Activated T-helper 1 cell treated with Interleukin-2 at 50 U/mL for 16 hours (primary cell): Measurements from ENCODE around the gene PITRM1.
"Not testable (repeated sequence)": the region's sequence is repeated elsewhere in the genome, so short reads cannot be mapped to it uniquely, and the experiment has no call there.

Experiments used
- DNase-seq: peaks from one replicate; pipeline ENCODE4 v3.0.0-alpha.2; 2020; ENCODE audit warnings: low read depth

Gene PITRM1, protein sequence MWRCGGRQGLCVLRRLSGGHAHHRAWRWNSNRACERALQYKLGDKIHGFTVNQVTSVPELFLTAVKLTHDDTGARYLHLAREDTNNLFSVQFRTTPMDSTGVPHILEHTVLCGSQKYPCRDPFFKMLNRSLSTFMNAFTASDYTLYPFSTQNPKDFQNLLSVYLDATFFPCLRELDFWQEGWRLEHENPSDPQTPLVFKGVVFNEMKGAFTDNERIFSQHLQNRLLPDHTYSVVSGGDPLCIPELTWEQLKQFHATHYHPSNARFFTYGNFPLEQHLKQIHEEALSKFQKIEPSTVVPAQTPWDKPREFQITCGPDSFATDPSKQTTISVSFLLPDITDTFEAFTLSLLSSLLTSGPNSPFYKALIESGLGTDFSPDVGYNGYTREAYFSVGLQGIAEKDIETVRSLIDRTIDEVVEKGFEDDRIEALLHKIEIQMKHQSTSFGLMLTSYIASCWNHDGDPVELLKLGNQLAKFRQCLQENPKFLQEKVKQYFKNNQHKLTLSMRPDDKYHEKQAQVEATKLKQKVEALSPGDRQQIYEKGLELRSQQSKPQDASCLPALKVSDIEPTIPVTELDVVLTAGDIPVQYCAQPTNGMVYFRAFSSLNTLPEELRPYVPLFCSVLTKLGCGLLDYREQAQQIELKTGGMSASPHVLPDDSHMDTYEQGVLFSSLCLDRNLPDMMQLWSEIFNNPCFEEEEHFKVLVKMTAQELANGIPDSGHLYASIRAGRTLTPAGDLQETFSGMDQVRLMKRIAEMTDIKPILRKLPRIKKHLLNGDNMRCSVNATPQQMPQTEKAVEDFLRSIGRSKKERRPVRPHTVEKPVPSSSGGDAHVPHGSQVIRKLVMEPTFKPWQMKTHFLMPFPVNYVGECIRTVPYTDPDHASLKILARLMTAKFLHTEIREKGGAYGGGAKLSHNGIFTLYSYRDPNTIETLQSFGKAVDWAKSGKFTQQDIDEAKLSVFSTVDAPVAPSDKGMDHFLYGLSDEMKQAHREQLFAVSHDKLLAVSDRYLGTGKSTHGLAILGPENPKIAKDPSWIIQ

DNA sequence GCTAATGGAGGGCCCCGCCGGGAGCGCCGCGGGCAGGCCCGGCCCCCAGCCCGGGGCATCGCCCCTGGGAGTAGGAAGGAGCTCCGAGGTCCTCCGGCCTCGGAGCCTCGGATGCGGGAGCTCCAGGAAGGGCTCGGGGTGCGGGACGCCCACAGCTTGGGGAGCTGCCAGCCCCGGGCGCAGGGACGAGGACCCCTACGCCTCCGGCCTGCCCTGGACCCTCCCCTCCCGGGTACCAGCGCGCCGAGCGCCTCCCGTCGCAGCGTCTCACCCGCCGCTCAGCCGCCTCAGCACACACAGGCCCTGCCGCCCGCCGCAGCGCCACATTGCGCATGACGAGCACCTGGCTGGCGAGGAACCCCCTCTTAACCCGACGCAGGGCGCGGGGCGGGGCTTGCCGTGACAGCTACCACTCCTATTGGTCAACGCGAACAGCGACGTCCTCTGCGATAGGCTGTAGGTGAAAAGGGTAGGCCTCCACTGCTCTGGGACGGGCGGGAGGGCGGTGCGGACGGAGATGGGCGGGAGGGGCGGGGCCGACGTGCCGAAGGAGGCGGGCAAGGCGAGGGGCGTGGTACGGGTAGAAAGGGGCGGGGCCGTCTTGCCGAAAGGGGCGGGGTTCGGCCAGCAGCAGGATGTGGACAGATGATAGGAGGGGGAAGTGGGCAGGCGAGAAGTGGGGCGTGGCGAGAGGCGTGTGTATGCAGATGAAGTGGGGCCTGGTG is at the start of gene PITRM1:
Gene PITRM1, minus strand, starts transcription at position 337 of the 725 bp plus-strand sequence. Its CDS starts 10 bp downstream, at position 327.
- peak; percentile 98 for DNase-seq

DNA sequence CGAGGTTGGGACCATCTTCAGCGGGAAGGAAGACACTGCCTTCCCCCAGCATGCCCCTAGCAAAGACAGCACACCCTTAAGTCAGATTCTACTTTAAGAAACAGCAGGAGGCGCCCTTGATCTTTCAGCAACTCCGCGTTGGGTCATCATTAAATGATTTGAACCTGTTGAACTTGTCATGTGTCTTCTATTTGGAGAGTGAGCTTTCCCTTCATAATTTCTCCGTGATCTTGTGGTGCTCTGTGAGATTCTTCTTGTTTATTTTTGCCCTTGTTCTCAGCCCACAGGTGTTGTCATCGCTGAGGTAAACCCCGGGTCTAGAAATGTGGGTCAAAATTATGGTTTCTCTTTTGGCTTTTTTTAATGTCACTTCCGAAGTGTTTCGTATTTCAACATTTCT is 49.5 kb upstream of the PITRM1 start:
- DNase-seq: no peak

DNA sequence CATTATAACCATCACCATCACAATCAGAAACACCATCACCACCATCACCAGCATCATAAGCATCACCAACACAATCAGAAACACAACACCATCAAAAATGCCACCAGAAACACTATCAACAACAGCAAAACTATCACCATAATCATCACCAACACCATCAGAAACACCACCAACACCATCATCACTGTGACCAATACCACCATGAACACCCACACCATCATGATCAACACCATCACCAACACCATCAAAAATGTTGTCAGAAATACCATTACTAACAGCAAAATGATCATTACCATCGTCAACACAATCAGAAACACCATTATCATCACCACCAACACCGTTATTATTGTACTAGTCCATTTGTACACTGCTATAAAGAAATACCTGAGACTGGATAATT is 49.0 kb upstream of the PITRM1 start:
- DNase-seq: not testable (repeated sequence)

DNA sequence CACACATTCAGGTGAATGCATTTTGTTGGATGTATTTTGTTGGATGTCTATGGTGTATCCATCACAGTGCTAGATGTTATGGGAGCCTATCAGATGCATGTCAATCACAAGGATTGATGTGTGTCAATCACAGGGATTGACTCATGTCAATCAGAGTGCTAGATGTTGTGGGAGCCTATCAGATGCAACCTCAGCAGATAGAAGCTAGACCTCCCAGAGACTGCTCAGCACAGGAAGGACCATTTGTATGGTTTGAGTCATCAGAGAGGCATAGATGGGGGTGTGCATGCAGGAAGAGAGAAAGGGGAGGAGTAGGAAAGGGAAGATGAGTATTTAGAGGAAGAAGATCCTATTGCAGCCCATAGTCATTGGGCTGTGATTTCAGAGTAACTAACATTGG is 48.3 kb upstream of the PITRM1 start:
- DNase-seq: no peak

DNA sequence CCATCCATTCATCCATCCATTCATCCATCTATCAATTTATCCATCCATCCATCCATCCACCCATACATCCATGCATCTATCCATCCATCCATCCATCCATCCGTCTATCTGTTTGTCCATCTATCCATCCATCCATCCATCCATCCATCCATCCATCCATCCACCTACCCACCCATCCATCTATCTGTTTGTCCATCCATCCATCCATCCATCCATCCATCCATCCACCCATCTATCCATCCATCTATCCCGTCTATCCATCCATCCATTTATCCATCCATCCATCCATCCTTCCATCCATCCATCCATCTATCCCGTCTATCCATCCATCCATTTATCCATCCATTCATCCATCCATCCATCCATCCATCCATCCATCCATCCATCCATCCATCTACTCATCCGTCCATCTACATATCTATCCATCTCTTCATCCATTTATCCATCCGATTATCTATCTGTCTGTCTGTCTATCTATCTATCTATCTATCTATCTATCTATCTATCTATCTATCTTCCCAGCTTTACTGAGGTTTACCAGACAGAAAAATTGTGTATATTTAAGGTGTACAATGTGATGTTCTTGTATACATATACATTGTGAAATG is 46.5 kb upstream of the PITRM1 start:
- DNase-seq: not testable (repeated sequence)

DNA sequence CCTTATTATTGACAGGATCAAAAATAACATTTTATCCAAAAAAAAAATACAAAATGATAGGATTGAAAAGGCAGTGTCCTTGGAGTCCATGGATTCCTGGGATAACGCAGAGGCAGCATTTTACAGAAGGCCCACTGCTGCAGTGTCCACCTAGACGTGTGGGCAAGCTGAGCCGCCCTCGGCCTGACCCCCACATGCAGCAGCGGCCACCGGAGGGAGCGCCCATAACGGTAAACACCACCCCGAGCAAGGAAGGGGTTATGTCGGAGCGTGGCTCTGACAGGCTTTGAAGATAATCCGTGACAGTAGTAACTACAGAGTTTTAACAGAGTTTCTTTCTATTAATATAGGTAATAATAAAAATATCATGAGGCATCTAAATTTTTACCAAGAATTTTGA is 45.3 kb upstream of the PITRM1 start:
- DNase-seq: no peak

DNA sequence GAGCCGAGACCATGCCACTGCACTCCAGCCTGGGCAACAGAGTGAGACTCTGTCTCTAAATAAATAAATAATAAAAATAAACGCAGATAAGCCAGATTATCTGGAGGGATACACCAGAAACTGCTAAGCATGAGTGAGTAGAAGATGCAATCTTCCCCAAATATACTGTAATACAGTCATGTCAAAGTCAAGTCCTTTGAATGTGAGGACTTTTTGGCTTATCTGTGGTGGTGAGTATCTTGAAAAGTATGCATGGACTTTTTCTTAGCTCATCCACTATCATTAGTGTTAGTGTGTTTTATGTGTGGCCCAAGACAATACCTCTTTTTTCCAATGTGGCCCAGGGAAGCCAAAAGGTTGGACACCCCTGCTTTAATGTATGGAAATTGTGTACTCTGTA is 44.7 kb upstream of the PITRM1 start:
- no peak for DNase-seq

DNA sequence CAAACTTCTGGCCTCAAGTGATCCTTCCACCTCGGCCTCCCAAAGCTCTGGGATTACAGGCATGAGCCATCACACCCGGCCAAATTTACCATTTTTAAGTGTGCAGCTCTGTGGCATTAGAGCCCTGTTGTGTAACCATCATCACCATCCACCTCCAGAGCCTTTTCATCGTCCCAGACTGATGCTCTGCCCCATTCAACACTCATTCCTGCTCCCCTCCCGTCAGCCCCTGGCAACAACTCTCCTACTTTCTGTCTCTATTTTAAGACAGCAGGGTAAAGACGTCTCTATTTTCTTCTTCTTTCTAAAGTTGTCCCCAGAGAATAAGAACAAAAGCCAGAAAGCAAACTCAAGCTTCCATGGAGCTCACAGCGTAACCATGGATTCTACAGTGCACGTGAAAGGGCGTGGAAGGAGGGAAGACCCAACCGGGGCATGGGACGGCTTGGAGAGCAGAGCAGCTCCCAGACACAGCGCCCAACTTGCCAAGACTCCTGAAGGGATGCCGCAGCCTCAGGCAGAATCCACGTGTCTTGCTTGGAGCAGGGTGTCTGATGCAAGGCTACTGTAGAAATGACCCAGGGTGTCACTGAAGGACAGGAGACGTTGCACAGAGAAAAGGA is 42.7 kb upstream of the PITRM1 start:
- no peak for DNase-seq

DNA sequence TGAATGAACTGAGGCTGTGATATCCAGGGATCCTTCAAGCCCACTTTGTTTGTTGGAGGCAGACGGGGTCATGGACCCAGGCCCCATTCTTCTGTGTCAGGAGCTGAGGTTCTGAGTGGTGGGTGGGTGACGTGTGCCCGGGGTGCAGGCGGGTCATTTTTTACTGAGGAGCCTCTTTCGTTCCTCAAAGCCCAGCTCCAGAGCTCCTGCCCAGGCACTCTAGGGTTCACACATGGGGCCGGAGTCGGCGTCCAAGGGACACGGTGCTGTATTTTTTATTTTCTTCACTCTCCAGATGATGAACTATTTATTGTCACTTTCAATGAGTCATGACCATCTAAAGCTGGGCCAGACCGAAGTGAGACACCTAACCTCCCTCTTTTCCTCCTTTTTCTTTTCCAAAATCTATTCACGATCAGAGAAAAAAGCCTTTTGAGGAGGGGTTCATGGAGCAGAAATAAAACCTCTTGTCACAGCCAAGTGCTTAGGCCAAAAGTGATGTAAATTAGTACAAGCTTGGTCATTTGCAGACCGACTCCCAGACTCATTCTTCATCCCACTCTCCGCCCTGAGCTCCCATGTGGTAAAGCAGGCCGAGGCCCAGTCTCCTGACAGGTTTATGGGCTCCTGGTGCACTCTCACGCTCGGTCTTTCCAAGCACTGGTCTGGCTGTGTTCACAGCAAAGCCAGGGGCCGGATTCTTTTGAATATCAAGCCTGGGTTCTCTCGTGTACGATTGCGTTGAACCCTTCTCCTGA is 41.4 kb upstream of the PITRM1 start:
- DNase-seq: no peak

DNA sequence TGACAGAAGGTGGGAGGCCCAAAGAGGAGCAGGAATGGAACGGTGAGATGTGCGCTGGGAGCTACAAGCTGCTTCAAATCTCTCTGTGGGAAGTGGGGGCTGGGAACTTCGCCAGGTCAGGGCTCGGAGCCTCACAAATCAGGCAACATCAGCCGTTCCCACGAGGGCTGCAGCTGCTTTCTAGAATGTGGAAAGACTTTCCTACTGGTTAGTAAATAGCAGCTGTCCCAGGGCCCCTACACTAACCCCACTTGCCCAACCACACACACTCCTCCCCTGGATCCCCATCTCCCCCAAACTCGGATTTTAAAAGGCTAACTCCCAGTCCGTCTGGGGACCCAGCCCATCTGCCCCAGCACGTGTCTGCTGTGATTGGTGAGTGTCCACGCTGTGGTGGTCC is 40.6 kb upstream of the PITRM1 start:
- DNase-seq: no peak

DNA sequence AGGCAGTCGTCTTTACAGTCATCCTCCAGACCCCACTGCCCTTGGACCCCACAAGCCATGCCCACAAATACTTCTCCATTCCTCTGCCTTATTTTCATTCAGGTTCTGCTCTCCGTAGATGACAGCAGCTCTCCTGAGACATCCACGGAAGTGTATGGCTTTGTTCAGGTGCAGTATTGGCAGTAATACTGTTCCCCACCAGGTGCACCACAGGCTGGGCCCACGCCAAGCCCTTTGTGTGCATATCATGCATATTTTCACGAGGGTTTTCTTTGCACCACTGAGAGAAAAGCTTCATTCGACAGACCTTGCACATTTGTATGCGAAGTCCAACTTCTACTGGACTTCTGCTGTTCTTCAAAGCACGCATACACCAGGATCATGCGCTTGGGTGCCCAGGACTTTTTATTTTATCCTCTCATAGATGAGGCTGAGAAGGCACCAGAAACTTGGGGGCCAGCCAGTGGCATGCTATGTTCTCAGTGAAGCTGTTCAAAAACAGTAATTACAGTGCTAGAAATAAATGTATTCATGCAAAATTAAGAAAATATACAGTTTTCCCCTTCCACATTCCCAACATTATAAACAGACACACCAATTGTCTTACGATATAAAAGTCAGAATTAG is 37.8 kb upstream of the PITRM1 start:
- DNase-seq: no peak

DNA sequence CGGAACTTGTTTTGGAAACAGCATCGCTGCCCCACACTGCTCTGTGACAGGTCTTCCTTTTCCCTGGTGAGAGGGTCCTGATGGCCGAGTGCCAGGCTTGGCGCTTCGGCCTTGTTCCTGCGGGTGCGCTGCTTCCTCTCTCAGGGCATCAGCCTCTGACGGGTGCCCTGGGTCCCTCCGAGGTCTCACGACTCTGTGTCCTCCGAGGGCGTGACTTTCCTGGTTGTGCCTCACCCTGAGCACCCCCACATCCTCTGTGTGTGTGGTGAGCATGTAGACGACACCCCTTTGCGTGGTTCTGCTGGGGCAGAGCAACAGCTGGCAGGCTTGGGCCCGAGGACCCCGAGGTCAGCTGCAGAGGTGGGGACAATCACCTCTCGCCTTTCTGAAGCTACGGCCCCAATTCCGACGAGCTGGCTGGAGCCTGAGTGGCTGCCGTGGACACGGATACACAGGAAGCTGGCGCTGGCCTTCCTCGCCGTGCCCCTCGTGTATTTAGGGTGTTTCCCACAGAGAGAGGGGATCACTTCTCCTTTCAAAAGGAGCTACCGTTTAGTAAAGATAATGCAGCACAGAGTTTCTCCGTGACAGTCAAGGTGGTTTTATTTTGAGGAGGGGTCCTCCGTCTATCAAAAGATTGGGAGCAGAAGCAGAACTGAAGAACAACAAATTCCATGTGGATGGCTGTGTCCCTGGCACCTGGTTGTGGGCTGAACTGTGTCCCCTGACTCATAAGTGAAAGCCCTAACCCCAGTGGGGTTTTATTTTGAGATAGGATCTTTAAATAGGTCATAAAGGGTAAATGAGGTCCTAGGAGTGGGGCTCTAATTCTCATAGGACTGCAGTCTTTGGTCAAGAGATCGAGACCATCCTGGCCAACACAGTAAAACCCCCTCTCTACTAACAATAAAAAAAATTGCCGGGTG is 36.2 kb upstream of the PITRM1 start:
- DNase-seq: no peak

DNA sequence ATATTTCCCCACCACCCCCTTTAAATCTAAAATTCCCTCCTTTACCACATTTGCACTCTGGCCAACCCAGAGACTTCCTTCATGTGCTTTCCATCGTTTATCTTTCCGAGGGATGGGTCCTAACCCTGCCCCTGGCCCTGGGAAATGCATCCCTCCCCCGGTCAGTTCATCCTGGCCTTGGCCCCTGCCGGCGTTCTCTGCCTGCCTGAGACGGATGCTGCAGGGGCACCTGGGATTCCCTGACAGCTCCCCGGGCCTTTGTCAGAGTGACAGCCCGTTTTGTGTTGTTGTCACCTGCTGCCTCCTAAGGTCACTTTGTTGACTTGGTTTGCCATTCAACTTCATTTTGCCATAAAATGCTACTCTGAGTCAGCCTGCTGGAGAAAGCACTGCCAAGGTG is 34.8 kb upstream of the PITRM1 start:
- no peak for DNase-seq

DNA sequence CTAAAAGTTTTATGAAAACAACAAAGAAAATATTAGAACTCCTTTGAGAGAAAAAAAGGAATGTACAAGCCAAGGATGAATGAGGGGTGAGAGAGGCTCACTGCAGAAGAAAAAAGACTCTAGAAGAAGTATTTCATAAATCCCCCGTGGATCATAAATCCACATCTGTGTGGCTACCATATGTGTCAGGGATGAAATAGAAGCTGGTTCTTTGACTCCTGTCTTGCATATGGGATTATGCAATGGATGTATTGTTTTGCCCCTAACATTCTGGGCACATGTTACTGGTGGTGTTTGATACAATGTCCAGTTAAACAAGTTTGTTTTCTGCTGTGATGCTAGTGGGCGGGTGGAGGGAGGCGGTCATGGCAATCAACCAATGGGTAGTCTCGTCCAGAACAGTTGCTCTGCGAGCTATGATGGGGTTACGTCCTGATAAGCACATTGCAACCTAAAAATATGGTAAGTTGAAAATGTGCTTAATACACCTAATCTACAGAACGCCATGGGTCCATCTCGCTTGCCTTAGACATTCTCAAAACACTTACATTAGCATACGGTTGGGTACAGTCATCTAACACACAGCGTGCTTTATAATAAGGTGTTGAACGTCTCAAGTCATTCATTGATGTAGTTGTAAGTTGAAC is 34.1 kb upstream of the PITRM1 start:
- DNase-seq: no peak

DNA sequence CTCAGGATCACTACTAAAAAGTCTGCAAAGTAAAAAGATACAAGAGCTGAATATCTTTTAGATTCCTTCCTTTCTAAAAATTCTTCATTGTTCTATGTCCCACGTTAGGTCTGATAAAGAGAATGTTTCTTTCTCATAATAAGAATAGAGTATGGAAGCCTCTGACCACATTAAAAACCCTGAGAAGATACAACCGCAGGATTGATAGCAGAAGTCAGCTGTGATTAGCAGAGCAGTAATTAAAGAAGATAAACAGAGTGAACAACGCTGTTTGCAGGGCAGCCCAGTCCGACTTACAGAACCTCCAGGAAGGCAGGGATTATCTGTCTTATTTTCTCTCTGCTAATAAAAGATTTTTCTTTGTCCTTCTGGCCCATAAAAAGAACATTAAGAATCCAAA is 31.4 kb upstream of the PITRM1 start:
- DNase-seq: no peak

DNA sequence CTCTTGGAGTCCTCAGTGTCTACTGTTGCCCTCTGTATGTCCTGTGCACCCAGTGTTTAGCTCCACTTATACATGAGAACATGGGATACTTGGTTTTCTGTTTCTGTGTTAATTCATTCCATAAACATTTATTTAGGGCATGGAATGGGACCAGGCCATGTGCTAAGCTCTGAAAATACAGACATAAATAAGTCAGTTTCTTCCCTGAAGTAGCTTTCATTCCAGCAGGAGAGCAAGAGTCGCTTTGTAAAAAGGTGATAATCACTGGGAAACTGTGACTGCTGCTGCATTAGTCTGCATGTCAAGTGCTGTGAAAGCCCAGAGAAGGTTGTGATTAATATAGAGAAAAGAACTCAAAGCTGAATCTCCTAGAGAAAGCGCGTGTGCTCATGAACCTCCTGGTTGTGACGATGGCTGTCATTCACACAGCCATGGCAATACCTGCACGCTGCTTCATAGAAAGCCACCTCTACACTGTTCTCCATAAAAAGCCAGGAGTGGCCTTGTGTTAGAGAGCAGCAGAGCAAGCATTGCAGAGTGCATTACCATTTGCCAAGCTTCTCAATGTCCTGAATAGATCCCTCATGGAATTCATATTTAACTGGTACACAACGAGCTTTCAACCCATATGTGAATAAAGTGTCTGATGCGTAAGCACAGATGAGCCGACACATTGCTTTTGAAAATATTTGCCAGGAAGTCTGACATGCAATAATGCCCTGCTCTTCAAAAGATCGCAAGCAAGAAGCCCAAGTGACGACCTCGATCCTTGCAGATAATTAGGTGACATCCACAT is 30.6 kb upstream of the PITRM1 start:
- no peak for DNase-seq

DNA sequence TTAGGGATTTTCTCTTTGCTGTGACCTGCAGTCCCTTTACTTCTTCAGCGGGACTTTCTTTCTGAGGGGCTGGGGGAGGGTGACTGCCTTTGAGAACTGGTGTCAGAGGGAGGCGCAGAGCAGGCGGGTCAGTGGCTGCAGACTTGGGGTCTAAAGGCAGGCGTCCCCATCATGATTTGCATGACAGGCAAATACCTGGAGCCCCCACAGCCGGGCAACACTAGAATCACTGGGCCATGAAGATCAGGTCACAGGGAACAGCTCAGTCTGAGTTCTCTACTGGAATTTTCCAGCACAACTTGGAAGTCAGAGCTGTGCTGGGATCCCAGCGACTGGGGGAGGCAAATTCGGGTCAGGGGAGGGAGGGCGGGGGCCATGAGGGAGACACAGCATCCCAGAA is 29.2 kb upstream of the PITRM1 start:
- DNase-seq: no peak

DNA sequence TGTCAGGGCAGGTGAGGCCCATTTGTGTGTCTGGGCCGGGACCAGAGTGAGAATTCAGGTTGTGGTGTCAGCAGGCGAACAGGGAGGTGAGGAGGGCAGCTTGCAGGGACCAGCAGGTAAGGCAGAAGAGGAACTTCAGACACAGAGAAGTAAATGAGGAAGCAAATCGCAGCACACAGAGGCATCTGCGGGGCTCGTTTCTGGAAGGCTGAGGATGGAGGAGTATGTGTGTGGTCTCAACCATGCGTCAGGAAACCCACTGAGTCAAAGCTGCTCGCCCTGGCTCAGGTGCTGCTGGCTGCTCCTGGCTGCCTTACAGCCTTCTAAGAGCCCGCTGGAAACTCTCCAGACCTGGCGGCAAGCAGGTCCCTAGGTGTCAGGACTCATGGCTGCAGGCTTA is 26.9 kb upstream of the PITRM1 start:
- no peak for DNase-seq
